ENCODE results near the gene SLFN14.
"Not testable (repeated sequence)": the region's sequence is repeated elsewhere in the genome, so short reads cannot be mapped to it uniquely, and the experiment has no call there.

- not testable (repeated sequence) for TF ChIP-seq CTCF (IDR thresholded peaks at IDR 0.05); EZH2 (IDR thresholded peaks at IDR 0.05; ENCODE audit: borderline replicate concordance, insufficient read depth, low read depth, low read length, poor library complexity, severe bottlenecking)
These were observed 42.2 kb downstream of the SLFN14 start for GRCh38 chr17:35518431-35518830.

Data from B cell (primary cell).